ENCODE results near the gene MAGI3. TPM values are rescaled to one million over a fixed set of nuclear protein-coding genes. Genes with fewer than 3 reads are reported as not detected.

MAGI3 gene
- total and polyA plus RNA-seq, 11 donors, result 2.1 to 10.0 (median 8.1) TPM

DNA sequence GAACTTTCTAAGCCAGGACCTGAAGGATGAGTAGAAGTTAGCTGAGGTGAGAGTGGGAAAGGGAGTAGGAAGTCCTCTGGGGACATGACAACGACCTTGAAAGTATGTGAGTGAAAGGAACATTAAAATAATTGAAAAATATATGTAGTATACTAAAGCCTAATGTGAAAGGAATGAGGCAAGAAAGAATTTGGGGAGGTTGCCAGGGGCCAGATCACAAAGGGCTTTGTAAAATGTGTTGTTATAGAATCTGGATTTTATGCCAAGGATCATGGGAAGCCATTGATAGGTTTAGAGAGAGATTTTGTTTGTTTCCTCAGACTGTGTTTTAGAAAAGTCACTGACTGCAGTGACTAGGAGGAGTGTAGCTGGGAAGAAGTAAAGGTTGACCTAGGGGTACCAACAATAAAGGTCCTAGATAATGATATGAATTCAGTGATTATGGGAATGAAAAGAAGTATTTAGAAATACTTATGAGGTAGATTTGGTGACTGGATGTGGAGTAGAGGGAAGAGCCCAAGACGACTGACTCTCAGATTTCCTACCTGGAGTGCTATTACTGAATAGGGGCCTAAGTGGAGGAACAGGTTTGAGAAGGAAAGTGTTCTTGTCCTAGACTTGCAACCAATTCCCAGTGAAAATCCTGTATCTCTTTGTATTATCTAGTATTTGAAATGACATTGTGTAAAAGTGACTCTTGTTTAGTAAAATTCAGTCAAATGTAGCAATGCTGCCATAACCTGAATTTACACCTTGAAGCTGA, 189.1 kb downstream of the MAGI3 start:
- no peaks in the 10 kb centered on the region for H3K27me3 ChIP-seq
- H3K4me3 ChIP-seq, result no peak overlapping the region
- H3K27ac ChIP-seq, result no peak overlapping the region
- H3K4me1 ChIP-seq, result no peaks in the 10 kb centered on the region
- no peak for ATAC-seq
- H3K36me3 ChIP-seq, result peaks cover 0 to 5% (median 0%) of the 10 kb centered on the region in 9 donors
- no peak for DNase-seq
- intact Hi-C loops (cut with DNase I), result no loop called here
- H3K9me3 ChIP-seq, result no peaks in the 10 kb centered on the region
- TF ChIP-seq POLR2A (IDR thresholded peaks at IDR 0.05), result no peak
- TF ChIP-seq, protein P1, sequence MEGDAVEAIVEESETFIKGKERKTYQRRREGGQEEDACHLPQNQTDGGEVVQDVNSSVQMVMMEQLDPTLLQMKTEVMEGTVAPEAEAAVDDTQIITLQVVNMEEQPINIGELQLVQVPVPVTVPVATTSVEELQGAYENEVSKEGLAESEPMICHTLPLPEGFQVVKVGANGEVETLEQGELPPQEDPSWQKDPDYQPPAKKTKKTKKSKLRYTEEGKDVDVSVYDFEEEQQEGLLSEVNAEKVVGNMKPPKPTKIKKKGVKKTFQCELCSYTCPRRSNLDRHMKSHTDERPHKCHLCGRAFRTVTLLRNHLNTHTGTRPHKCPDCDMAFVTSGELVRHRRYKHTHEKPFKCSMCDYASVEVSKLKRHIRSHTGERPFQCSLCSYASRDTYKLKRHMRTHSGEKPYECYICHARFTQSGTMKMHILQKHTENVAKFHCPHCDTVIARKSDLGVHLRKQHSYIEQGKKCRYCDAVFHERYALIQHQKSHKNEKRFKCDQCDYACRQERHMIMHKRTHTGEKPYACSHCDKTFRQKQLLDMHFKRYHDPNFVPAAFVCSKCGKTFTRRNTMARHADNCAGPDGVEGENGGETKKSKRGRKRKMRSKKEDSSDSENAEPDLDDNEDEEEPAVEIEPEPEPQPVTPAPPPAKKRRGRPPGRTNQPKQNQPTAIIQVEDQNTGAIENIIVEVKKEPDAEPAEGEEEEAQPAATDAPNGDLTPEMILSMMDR (IDR thresholded peaks at IDR 0.05), result no peak
- 85 to 90% (median 87%) methylated on average over 2 of the region's 2 CpGs for WGBS, 4 donors

GRCh38 chr1:113581323-113581722, 191.0 kb downstream of the MAGI3 start:
- intact Hi-C loops (cut with DNase I), result no loop called here
- Histone ChIP-seq H3K4me1 (no peaks in the 10 kb centered on the region), H3K4me3 (no peak overlapping the region), H3K27ac (no peak overlapping the region), H3K27me3 (no peaks in the 10 kb centered on the region), H3K9me3 (no peaks in the 10 kb centered on the region), H3K36me3 (peaks cover 0 to 14% (median 2%) of the 10 kb centered on the region in 9 donors)
- 93 to 99% (median 96%) methylated on average over 1 of the region's 1 CpG for WGBS, 4 donors
- no peak for DNase-seq
- no peak for ATAC-seq
- TF ChIP-seq, protein P1 (IDR thresholded peaks at IDR 0.05), result no peak
- no peak for TF ChIP-seq POLR2A (IDR thresholded peaks at IDR 0.05)

DNA sequence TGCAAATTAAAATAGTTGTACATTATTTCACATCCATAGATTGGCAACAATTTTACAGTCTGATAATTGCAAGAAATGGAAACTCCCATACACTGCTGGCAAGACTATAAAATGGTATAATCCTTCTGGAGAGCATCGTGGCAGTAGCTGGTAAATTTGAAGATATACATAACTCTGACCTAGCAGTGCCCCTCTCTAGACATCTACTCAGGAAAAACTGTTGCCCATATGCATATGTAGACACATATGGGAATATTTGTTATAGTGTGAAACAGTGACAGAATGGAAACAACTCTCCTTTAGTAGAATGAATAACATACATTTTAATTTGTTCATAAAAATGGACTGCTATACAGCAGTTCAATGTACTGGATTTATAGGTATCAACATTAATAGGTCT, 191.8 kb downstream of the MAGI3 start:
- ATAC-seq, result no peak
- 93 to 100% (median 97%) methylated on average over 1 of the region's 1 CpG for WGBS, 4 donors
- Histone ChIP-seq H3K4me1 (no peaks in the 10 kb centered on the region), H3K4me3 (no peak overlapping the region), H3K27ac (no peak overlapping the region), H3K36me3 (peaks cover 0 to 22% (median 6%) of the 10 kb centered on the region in 9 donors), H3K9me3 (no peaks in the 10 kb centered on the region), H3K27me3 (no peaks in the 10 kb centered on the region)
- no peak for DNase-seq
- TF ChIP-seq, protein P1 (IDR thresholded peaks at IDR 0.05), result no peak
- no peak for TF ChIP-seq POLR2A (IDR thresholded peaks at IDR 0.05)
- intact Hi-C loops (cut with DNase I), result no loop called here

DNA sequence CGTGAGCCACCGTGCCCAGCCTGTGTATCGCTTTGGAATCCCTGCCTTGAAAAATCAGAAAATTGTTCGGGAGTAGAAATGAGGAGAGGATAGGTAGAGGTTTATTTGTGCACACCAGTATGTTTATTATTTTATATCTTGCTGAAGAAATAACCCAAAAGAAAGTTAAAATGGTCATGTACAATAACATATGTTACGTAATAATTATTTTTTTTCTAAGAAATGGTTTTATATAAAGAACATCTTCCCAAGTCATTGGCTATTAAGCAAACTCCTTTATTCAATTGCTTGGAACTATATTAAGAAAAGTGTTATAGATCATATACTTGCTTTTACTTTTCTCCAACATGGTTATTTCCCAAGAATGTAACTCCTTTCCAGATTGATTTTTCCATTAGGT, 197.2 kb downstream of the MAGI3 start:
- DNase-seq (no peak), ATAC-seq (no peak)
- H3K27ac ChIP-seq, result no peak overlapping the region
- no peaks in the 10 kb centered on the region for H3K27me3 ChIP-seq
- H3K4me3 ChIP-seq, result no peak overlapping the region
- no peak for TF ChIP-seq POLR2A (IDR thresholded peaks at IDR 0.05)
- TF ChIP-seq, protein P1 (IDR thresholded peaks at IDR 0.05), result no peak
- H3K36me3 ChIP-seq, result peaks cover 0 to 20% (median 6%) of the 10 kb centered on the region in 9 donors
- H3K4me1 ChIP-seq, result no peaks in the 10 kb centered on the region
- WGBS, 4 donors, result 78 to 95% (median 78%) methylated on average over 5 of the region's 5 CpGs
- intact Hi-C loops (cut with DNase I), result no loop called here
- H3K9me3 ChIP-seq, result no peaks in the 10 kb centered on the region
